Liver (tissue), 9 donors: ENCODE results near the gene PARD6B. TPM values are rescaled to one million over a fixed set of nuclear protein-coding genes. Genes with fewer than 3 reads are reported as not detected.

Source experiments
- DNase-seq: peaks from one replicate; pipeline ENCODE4 v3.0.0-alpha.2; 2017; ENCODE audit warnings: low spot score
- H3K27ac ChIP-seq, 2 donors: one replicate each; pipeline ENCODE4 v1.7.0; 2013; ENCODE audit warnings: inconsistent platforms in 2 of 2, low read length in 2 of 2, control low read depth in 1 of 2, low read depth in 1 of 2, mild to moderate bottlenecking in 1 of 2
- H3K27me3 ChIP-seq, 4 donors: one replicate each; pipeline versions ENCODE4 v1.6.1 to v1.7.0; 2013; ENCODE audit warnings: low read length in 3 of 4, inconsistent platforms in 1 of 4, mild to moderate bottlenecking in 1 of 4, moderate library complexity in 1 of 4; ENCODE audit not compliant: control insufficient read depth in 4 of 4, insufficient read depth in 4 of 4
- H3K36me3 ChIP-seq, 4 donors: one replicate each; pipeline versions ENCODE4 v1.6.1 to v1.7.0; 2013; ENCODE audit warnings: low read length in 3 of 4, mild to moderate bottlenecking in 3 of 4, low read depth in 1 of 4, moderate library complexity in 1 of 4; ENCODE audit not compliant: control insufficient read depth in 4 of 4, insufficient read depth in 3 of 4
- H3K4me1 ChIP-seq, 4 donors: one replicate each; pipeline versions ENCODE4 v1.6.1 to v1.7.0; 2013; ENCODE audit warnings: low read length in 3 of 4, mild to moderate bottlenecking in 3 of 4, moderate library complexity in 1 of 4; ENCODE audit not compliant: control insufficient read depth in 4 of 4, insufficient read depth in 4 of 4
- H3K4me3 ChIP-seq, 3 donors: one replicate each; pipeline versions ENCODE4 v1.6.1 to v1.7.0; 2013; ENCODE audit warnings: low read length in 3 of 3, control low read depth in 1 of 3, low read depth in 1 of 3, mild to moderate bottlenecking in 1 of 3
- H3K9ac ChIP-seq, 2 donors: one replicate each; pipeline ENCODE4 v1.7.0; 2013; ENCODE audit warnings: low read length in 2 of 2, mild to moderate bottlenecking in 2 of 2, moderate library complexity in 2 of 2, control low read depth in 1 of 2, low read depth in 1 of 2
- H3K9me3 ChIP-seq, 4 donors: one replicate each; pipeline versions ENCODE4 v1.6.1 to v1.7.0; 2013; ENCODE audit warnings: low read length in 3 of 4; ENCODE audit not compliant: control insufficient read depth in 4 of 4
- EGR1 ChIP-seq, 2 donors: IDR thresholded peaks; 2 replicates each; pipeline ENCODE4 v1.6.1; 2016 to 2018; ENCODE audit warnings: antibody characterized with exemption in 2 of 2, low read depth in 2 of 2
- FOXA1 ChIP-seq: IDR thresholded peaks from 2 replicates; pipeline ENCODE4 v1.6.1; 2016; ENCODE audit warnings: antibody characterized with exemption
- FOXA2 ChIP-seq: IDR thresholded peaks from 2 replicates; pipeline ENCODE4 v1.6.1; 2016; ENCODE audit warnings: antibody characterized with exemption
- GABPA ChIP-seq, 2 donors: IDR thresholded peaks in 1 of 2; conservative IDR thresholded peaks in 1 of 2; 2 replicates each; pipeline ENCODE4 v1.6.1; 2016; ENCODE audit warnings: antibody characterized with exemption in 2 of 2, mild to moderate bottlenecking in 1 of 2, moderate library complexity in 1 of 2
- HNF4A ChIP-seq, 2 donors: conservative IDR thresholded peaks; 2 replicates each; pipeline ENCODE4 v1.6.1; 2016; ENCODE audit warnings: antibody characterized with exemption in 2 of 2, mild to moderate bottlenecking in 2 of 2
- HNF4G ChIP-seq: IDR thresholded peaks from 2 replicates; pipeline ENCODE4 v1.6.1; 2016; ENCODE audit warnings: antibody characterized with exemption
- JUND ChIP-seq, 2 donors: IDR thresholded peaks; 2 replicates each; pipeline ENCODE4 v1.6.1; 2016; ENCODE audit warnings: antibody characterized with exemption in 2 of 2
- MAX ChIP-seq: IDR thresholded peaks from 2 replicates; pipeline ENCODE4 v1.6.1; 2016; ENCODE audit warnings: antibody characterized with exemption
- NR2F2 ChIP-seq: IDR thresholded peaks from 2 replicates; pipeline ENCODE4 v1.6.1; 2016; ENCODE audit warnings: antibody characterized with exemption
- RAD21 ChIP-seq, 2 donors: IDR thresholded peaks; 2 replicates each; pipeline ENCODE4 v1.6.1; 2016; ENCODE audit warnings: antibody characterized with exemption in 2 of 2, mild to moderate bottlenecking in 2 of 2
- RXRA ChIP-seq, 2 donors: IDR thresholded peaks; 2 replicates each; pipeline ENCODE4 v1.6.1; 2017 to 2018; ENCODE audit warnings: antibody characterized with exemption in 2 of 2, mild to moderate bottlenecking in 1 of 2
- SP1 ChIP-seq: IDR thresholded peaks from 2 replicates; pipeline ENCODE4 v1.6.1; 2018; ENCODE audit warnings: antibody characterized with exemption, mild to moderate bottlenecking
- TAF1 ChIP-seq: conservative IDR thresholded peaks from 2 replicates; pipeline ENCODE4 v1.6.1; 2016; ENCODE audit warnings: antibody characterized with exemption, mild to moderate bottlenecking
- YY1 ChIP-seq: IDR thresholded peaks from 2 replicates; pipeline ENCODE4 v1.6.1; 2016; ENCODE audit warnings: antibody characterized with exemption, mild to moderate bottlenecking
- WGBS: extraction: QIAGEN DNeasy Blood & Tissue Kit; methylation state at CpG from one replicate; pipeline ENCODE4 v1.1.7; 2013; 5-methylcytosine and 5-hydroxymethylcytosine counted together
- polyA plus RNA-seq, 2 donors: library from polyadenylated mRNA; stranded (reverse) in 1 of 2; unstranded in 1 of 2; fragments of 200-250 nt in 1 of 2; fragments of >200 nt in 1 of 2; fragmentation: Nextera tagmentation in 1 of 2; extraction: Ambion mirVana in 1 of 2; gene quantifications; one replicate each; pipeline versions ENCODE4 v1.2.1 to v1.2.3, GENCODE V29; 2013 to 2015
- total RNA-seq, 2 donors: library from RNA; depleted of rRNA; stranded (reverse); fragments of >200 nt; gene quantifications; one replicate each; pipeline ENCODE4 v1.2.3, GENCODE V29; 2014
- TF ChIP-seq, protein P1 (sequence below): IDR thresholded peaks from 2 replicates; pipeline ENCODE4 v1.6.1; 2016; ENCODE audit warnings: antibody characterized with exemption
- TF ChIP-seq, protein P2 (sequence below): IDR thresholded peaks from 2 replicates; pipeline ENCODE4 v1.6.1; 2016; ENCODE audit warnings: antibody characterized with exemption, mild to moderate bottlenecking
- TF ChIP-seq, protein P3 (sequence below): fragments of 150-350 bp; IDR thresholded peaks from 2 replicates; pipeline ENCODE4 v1.5.1; 2017; ENCODE audit warnings: improper control_type of control experiment, low read depth, low read length; ENCODE audit not compliant: missing input control
- TF ChIP-seq, protein P4 (sequence below): IDR thresholded peaks from 2 replicates; pipeline ENCODE4 v1.6.1; 2016; ENCODE audit warnings: antibody characterized with exemption
- donor health status: healthy.
- donor health status: healthy.
- donor health status: healthy.
- donor health status: healthy.
- donor health status: healthy.

The PARD6B gene
- total and polyA plus RNA-seq, 4 donors, result 1.2 to 8.8 (median 5.9) TPM

DNA sequence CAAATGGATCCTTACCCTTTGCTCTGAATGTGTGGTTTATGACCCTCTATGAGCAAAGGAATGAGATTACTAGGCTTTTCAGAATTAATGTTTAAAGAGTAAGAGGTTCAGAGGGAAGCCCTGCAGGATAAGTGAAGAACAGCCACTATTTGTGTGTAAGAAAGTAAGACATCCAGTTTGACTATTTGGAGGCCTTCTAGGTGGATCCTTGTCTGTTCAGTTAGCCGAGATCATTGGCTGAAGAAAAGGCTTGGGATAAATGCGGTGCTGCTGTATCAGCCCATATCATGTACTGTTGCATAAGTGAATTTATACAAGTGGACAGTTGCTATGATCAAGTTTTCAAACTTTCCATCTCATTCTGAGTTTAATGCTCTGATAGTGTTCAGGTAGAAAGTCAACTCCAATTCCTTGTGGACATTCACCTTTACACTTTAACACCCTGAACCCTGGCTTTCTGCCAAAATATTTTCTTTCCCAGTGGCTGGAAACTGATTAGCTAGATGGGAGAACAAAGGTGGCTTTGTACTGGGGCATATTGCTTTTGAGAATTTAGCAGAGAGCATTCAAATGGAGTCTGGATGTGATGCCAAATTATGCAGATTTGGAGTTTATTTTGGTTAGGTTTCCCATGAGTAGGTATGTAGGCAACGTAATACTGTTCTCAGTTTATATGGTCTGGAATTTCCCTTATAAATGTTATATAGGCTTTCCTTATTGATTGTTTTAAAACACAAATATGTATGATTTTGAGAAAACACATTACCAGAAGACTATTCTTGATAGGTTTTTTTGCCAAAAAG is 15.0 kb downstream of the PARD6B start:
- TF ChIP-seq SP1 (peak; percentile 89), RAD21 (IDR thresholded peaks at IDR 0.05) (peak; percentile 48 to 52), RXRA (IDR thresholded peaks at IDR 0.05) (peak; percentile 94 to 97), FOXA1 (peak; percentile 79), HNF4A (conservative IDR thresholded peaks at IDR 0.05) (peak; percentile 99 to 100), JUND (IDR thresholded peaks at IDR 0.05) (peak; percentile 18 to 91), FOXA2 (peak; percentile 74), GABPA (IDR thresholded peaks at IDR 0.05 in 1 of 2, conservative IDR thresholded peaks at IDR 0.05 in 1 of 2) (peak in 1 of 2 donors; percentile 55), YY1 (peak; percentile 66), TAF1 (no peak), EGR1 (IDR thresholded peaks at IDR 0.05; ENCODE audit: low read depth in 2 of 2) (peak in 1 of 2 donors; percentile 35), NR2F2 (peak; percentile 90), HNF4G (peak; percentile 98), MAX (peak; percentile 75)
- TF ChIP-seq, protein P1, sequence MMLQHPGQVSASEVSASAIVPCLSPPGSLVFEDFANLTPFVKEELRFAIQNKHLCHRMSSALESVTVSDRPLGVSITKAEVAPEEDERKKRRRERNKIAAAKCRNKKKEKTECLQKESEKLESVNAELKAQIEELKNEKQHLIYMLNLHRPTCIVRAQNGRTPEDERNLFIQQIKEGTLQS, result peak; percentile 64
- TF ChIP-seq, protein P2, sequence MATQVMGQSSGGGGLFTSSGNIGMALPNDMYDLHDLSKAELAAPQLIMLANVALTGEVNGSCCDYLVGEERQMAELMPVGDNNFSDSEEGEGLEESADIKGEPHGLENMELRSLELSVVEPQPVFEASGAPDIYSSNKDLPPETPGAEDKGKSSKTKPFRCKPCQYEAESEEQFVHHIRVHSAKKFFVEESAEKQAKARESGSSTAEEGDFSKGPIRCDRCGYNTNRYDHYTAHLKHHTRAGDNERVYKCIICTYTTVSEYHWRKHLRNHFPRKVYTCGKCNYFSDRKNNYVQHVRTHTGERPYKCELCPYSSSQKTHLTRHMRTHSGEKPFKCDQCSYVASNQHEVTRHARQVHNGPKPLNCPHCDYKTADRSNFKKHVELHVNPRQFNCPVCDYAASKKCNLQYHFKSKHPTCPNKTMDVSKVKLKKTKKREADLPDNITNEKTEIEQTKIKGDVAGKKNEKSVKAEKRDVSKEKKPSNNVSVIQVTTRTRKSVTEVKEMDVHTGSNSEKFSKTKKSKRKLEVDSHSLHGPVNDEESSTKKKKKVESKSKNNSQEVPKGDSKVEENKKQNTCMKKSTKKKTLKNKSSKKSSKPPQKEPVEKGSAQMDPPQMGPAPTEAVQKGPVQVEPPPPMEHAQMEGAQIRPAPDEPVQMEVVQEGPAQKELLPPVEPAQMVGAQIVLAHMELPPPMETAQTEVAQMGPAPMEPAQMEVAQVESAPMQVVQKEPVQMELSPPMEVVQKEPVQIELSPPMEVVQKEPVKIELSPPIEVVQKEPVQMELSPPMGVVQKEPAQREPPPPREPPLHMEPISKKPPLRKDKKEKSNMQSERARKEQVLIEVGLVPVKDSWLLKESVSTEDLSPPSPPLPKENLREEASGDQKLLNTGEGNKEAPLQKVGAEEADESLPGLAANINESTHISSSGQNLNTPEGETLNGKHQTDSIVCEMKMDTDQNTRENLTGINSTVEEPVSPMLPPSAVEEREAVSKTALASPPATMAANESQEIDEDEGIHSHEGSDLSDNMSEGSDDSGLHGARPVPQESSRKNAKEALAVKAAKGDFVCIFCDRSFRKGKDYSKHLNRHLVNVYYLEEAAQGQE, result no peak
- TF ChIP-seq, protein P3, sequence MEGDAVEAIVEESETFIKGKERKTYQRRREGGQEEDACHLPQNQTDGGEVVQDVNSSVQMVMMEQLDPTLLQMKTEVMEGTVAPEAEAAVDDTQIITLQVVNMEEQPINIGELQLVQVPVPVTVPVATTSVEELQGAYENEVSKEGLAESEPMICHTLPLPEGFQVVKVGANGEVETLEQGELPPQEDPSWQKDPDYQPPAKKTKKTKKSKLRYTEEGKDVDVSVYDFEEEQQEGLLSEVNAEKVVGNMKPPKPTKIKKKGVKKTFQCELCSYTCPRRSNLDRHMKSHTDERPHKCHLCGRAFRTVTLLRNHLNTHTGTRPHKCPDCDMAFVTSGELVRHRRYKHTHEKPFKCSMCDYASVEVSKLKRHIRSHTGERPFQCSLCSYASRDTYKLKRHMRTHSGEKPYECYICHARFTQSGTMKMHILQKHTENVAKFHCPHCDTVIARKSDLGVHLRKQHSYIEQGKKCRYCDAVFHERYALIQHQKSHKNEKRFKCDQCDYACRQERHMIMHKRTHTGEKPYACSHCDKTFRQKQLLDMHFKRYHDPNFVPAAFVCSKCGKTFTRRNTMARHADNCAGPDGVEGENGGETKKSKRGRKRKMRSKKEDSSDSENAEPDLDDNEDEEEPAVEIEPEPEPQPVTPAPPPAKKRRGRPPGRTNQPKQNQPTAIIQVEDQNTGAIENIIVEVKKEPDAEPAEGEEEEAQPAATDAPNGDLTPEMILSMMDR, result no peak
- TF ChIP-seq, protein P4, sequence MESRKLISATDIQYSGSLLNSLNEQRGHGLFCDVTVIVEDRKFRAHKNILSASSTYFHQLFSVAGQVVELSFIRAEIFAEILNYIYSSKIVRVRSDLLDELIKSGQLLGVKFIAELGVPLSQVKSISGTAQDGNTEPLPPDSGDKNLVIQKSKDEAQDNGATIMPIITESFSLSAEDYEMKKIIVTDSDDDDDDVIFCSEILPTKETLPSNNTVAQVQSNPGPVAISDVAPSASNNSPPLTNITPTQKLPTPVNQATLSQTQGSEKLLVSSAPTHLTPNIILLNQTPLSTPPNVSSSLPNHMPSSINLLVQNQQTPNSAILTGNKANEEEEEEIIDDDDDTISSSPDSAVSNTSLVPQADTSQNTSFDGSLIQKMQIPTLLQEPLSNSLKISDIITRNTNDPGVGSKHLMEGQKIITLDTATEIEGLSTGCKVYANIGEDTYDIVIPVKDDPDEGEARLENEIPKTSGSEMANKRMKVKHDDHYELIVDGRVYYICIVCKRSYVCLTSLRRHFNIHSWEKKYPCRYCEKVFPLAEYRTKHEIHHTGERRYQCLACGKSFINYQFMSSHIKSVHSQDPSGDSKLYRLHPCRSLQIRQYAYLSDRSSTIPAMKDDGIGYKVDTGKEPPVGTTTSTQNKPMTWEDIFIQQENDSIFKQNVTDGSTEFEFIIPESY, result peak; percentile 66
- DNase-seq, result no peak
- 35% methylated on average over 3 of the region's 3 CpGs for WGBS
- H3K9ac ChIP-seq, result no peak overlapping the region
- H3K4me1 ChIP-seq, result peaks cover 3 to 58% (median 49%) of the 10 kb centered on the region in 4 donors
- no peak overlapping the region for H3K4me3 ChIP-seq
- H3K36me3 ChIP-seq, result peaks cover 0 to 5% (median 3%) of the 10 kb centered on the region in 4 donors
- no peaks in the 10 kb centered on the region for H3K9me3 ChIP-seq
- peak overlapping the region; percentile 64 to 65 for H3K27ac ChIP-seq
- H3K27me3 ChIP-seq, result no peaks in the 10 kb centered on the region
